GM19372 (cell line): Measurements from ENCODE around the gene DUSP7.

Experiments used
- ATAC-seq: cut with Tn5 transposase; IDR thresholded peaks from one replicate; pipeline ENCODE4 v1.9.1; 2021; ENCODE audit warnings: mild to moderate bottlenecking, low read depth, moderate library complexity; ENCODE audit not compliant: unreplicated experiment

Gene DUSP7

GRCh38 chr3:52069135-52069534 is 12.8 kb upstream of the DUSP7 start:
- ATAC-seq = no peak

DNA sequence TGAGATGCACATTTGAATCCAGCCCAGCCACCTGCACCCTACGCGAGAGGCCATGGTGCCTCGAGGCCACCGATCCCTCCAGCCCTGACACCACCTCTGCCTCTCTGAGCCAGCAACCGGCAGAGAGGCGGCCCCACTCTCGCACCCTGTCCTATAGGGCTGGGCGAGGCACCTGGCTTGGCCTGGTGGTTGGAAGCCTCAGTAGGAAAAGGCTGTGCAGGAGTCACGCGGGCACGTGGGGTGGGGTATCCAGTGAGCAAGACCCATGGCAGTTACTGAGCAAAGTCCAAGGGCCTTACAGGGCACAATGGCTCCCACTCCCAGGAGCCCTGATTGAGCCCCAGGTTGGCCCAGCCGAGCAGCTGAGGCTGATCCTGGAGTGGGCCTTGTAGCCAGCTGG is 12.4 kb upstream of the DUSP7 start:
- ATAC-seq = no peak

GRCh38 chr3:52068055-52068571 is 11.7 kb upstream of the DUSP7 start:
- ATAC-seq = no peak

- no peak for ATAC-seq
Measured at GRCh38 chr3:52067526-52067925, 11.2 kb upstream of the DUSP7 start.

- ATAC-seq = no peak
Measured at GRCh38 chr3:52067046-52067445, 10.7 kb upstream of the DUSP7 start.

DNA sequence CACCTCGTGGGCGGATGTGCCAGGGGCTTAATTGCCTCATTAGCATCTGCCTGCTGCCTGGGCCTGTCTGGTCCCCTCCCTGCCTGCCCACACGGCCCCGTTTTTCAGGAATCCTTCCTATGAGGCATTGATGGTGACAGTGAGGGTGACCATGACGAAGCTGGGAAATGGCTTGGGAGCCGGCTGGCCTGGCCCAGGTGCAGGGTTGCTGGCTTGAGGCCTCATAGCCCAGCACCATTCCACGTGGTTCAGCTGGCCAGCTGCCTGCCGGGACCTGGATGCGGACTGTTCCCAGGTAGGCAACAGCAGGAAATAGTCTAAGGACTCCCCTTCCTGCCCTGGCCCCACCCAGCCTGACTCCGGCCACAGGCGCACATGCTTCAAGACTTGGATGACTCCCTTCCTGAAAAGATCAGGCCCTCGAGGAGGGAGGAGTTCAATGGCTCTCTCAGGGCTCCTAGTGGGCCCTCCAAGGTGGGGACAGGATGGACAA is 8.9 kb upstream of the DUSP7 start:
- ATAC-seq = no peak

- ATAC-seq = no peak
Measured at GRCh38 chr3:52064561-52064960, 8.2 kb upstream of the DUSP7 start.

DNA sequence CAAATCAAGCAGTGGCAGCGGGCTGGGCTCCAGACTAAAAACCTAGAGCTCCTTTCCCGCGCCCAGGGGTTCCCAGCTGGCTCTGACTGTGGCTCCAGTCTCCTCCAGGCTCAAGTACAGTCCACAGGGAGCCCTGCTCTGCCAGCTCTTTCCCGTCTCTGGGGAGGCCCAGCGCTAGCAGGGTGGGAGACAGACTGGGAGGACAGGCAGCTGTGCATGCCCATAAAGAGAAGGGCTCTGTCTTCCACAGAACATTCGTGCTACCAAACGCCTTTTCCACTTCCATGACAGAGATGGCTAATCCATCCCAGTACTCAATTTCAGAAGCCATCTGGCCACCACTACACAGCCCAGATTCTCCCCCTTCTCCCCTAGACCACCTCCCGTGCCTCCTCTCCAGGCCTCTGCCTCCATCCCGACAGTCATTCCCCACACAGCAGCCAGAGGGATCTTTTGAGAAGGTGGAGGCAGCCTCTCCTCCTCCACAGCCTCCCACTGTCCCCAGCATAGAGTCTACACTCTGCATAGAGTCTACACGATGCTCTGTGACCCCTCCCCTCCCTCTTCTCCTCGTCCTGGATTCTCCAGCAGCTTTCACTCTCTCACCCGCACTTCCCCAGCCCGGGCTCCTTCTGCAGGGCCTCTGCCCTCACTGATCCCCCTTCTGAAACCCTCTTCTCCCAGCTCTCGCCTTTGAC is 6.8 kb upstream of the DUSP7 start:
- ATAC-seq = no peak

DNA sequence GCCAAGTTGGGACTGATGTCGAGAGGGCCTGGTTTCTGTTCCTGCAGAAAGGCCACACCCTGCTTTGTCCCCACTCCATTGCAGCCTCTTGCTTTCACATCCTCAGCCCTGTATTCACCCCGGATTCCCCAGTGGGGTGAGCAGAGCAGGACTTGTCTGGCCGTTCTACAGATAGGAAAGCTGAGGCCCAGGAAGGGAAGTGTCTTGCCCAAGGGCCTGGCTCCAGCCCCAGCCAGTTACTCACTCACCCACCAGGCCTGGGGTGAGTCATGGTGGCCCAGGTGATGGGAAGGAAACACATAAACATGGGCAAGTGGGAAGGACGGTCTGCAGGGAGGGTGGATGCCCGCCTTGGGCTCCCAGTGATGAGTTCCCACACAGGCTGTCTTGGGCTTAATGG is 6.1 kb upstream of the DUSP7 start:
- no peak for ATAC-seq

DNA sequence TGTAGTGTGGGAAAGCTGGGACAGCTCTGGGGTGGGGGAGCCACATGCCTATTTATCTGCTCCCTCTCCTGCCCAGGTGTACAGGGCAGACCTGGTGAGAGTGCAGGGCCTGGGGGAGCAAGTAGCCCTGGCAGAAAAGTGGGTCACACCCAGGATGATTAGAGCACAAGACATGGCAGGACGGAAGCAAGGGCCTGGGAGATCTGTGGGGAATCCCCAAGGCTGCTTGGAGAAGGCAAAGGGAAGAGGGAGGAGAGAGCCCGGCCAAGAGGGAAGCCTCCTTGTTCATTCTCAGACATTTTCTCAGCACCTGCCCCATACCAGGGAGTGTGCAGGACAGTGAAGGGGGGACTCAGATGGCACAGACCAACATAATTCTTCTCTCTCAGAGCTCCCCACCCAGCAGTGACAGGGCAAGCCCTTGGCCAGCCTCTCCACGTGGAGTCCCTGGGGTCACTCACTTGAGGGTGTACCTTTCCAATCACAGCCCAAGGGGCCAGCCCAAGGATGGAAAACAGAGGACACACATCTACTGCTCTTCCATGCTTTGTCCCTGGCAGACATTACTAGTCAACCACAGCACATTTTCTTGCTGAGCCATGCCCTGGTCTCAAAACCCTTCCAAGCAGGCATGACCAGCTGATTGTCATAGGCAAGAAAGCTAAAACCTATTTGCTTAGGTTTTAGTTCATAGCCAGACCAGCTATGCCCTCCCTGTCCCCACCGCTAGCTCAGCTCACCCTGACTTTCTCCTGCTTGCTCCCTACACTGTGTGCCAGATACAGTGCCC is 4.9 kb upstream of the DUSP7 start:
- no peak for ATAC-seq

DNA sequence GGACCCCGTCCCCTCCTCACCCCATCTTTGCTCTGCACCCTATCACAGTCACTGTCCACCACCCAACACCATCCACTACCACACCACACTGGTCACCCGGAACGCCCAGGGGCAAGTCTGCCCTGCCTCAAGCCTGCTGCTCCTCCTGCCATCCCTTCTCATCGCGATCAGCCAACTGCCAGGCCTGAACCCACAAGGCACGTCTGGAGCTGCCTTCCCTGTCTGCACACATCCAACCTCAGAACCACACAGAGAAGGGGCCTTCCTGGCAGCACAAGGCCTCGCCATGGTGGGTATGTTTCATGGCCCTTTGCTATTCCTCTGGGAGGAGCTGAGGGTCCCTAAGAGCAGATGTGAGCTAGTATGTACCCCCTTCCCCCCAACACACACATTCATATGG is 3.4 kb upstream of the DUSP7 start:
- no peak for ATAC-seq

- no peak for ATAC-seq
Measured at GRCh38 chr3:52057812-52058495, 1.6 kb upstream of the DUSP7 start.

- peak; percentile 81 for ATAC-seq
Measured at GRCh38 chr3:52056968-52057811, 819 bp upstream of the DUSP7 start.

- peak; percentile 12 for ATAC-seq
Measured at GRCh38 chr3:52055537-52056351, 627 bp downstream of the DUSP7 start.

GRCh38 chr3:52054661-52055511 is 1.5 kb downstream of the DUSP7 start:
- ATAC-seq = no peak

- ATAC-seq = no peak
Measured at GRCh38 chr3:52053307-52054304, 2.8 kb downstream of the DUSP7 start.

- ATAC-seq = no peak
Measured at GRCh38 chr3:52052831-52053306, 3.5 kb downstream of the DUSP7 start.
